Omental fat pad (tissue), 4 donors: ENCODE results near the gene RBPMS2. TPM values are rescaled to one million over a fixed set of nuclear protein-coding genes. Genes with fewer than 3 reads are reported as not detected.

Source experiments
- ATAC-seq: fragments of 150-250 bp; one replicate; pipeline ENCODE4 v1.9.1; 2016; ENCODE audit warnings: mild to moderate bottlenecking, moderate library complexity; ENCODE audit not compliant: low FRiP score
- DNase-seq: peaks from one replicate; pipeline ENCODE4 v3.0.0-alpha.2; 2019; ENCODE audit warnings: low spot score
- CTCF ChIP-seq, 3 donors: fragments of 450-650 bp; IDR thresholded peaks; one replicate each; pipeline ENCODE4 v1.5.1; 2016 to 2017; ENCODE audit warnings: antibody characterized with exemption in 3 of 3, mild to moderate bottlenecking in 3 of 3, moderate library complexity in 2 of 3
- total RNA-seq, 4 donors: library from RNA; depleted of rRNA; stranded (reverse); fragments of >200 nt; gene quantifications; one replicate each; pipeline ENCODE4 v1.1.0, GENCODE V29; 2016

RBPMS2 gene
- total RNA-seq, 4 donors from 2014 or later: 1.4 to 3.1 (median 2.8) TPM

DNA sequence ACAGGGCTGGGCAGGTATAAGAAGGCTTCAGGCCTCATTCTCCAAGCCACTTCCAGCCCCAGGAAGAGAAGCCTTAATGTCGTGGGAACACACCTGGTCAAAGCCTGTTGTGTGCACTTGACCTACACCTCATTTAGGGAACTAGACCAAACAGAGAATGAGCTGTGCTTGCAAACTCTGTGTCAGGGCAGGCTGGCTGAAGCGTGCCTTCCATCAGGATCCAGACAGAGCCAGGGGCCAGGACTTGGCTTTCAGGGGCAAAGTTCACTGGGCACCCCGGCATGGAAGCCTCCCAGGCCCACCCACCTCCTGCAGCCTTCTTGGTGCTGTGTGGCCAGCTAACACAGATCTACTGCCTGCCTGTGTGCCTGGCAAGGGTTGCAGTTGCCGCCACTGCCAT lies 11.5 kb downstream of the RBPMS2 start:
- no peak for ATAC-seq
- no peak for TF ChIP-seq CTCF (IDR thresholded peaks at IDR 0.05)

GRCh38 chr15:64763462-64763861 lies 11.9 kb downstream of the RBPMS2 start:
- no peak for ATAC-seq
- TF ChIP-seq CTCF (IDR thresholded peaks at IDR 0.05): no peak
- no peak for DNase-seq

More for the DNA sequence above, 11.5 kb downstream of the RBPMS2 start:
- DNase-seq: no peak

DNA sequence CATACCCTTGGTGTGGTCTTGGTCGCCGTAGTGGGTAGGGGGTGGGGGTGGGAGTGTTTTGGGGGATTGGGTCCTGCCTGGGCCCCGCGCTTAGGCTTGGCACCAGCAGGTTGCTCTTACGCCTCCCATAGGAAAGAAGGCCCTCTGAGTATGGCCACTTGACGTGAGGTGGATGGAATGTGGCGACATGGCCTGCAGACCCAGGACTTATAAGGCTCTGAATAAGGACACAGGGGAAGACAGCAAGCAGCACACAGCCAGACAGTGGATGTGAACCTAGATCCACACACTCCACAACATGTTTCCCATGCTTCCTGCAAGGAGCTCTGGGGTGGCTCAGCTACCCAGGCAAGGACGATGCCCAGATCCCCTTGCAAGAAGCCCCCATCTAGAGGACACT lies 12.4 kb downstream of the RBPMS2 start:
- no peak for TF ChIP-seq CTCF (IDR thresholded peaks at IDR 0.05)
- no peak for DNase-seq
- ATAC-seq: no peak

DNA sequence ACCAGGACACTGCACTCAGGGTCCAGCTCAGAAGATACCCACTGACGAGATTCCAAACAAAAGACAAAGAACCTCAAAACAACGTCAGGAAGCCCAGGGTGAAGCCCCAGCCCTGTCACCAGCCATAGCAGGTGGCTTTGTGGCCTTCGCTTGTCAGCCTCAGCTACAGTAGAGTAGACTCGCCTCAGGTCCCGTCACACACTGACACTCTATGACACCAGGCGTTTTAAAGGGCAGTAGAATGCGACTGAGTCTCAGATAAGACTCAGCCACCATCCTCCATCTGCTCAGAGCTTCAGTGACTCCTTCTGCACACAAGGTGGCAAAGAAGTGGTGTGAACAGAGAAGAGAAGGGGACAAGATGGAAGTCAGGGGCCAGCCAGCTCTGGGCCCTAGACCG lies 12.8 kb downstream of the RBPMS2 start:
- TF ChIP-seq CTCF (IDR thresholded peaks at IDR 0.05): no peak
- no peak for DNase-seq
- no peak for ATAC-seq

DNA sequence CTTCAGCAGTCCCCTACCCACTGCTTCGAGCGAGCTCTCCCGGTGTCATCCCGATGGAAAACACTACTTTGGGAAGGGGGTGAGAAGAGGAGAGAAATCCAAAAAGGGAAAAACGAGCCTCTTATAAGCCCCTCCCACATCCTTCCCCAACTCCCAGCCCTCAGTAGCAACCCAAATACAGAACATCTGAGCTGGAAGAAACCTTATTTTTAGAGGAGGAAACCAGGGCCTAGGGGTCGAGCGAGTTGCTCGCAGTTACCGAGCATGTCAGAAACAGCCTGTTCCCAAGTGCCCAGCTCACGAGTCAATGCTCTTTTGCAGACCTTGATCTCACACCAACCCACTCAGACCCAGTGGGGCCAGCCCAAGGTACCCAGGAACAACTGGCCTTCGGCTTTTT lies 14.2 kb downstream of the RBPMS2 start:
- DNase-seq (no peak), ATAC-seq (no peak)
- no peak for TF ChIP-seq CTCF (IDR thresholded peaks at IDR 0.05)

GRCh38 chr15:64760056-64760455 lies 15.3 kb downstream of the RBPMS2 start:
- TF ChIP-seq CTCF (IDR thresholded peaks at IDR 0.05): no peak
- ATAC-seq: no peak
- DNase-seq: no peak

DNA sequence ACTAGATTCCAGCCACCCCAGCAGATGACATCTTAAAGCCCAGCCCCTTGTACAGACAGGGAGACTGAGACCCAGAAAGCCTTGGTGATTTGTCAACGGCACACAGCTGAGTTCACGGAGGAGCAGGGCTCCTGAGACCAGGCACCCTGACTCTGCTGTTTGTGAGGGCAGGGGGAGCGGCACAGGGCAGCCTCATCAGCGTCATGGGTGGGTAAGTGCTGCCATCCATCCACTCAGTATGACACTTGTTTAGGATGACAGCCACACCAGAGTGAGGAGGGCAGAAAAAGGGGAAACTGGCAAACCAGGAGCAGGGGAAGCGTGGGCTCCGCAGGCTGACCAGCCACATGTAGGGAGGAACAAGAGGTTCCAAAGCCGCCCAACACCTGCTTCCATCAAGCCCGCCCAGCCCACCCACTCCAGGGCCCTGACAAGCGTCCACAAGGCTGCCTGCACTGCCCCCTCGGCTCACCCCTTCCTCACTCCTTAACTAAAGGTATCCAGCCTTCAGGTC lies 19.9 kb downstream of the RBPMS2 start:
- no peak for ATAC-seq
- DNase-seq: no peak
- no peak for TF ChIP-seq CTCF (IDR thresholded peaks at IDR 0.05)
